Hepatocyte (in vitro differentiated cells): ENCODE data around the gene SPRYD7.

Experiments used
- EZH2 ChIP-seq: fragments of 200-600 bp; sonication (generic); IDR thresholded peaks from 2 replicates; pipeline ENCODE4 v1.6.1; 2016; ENCODE audit warnings: antibody characterized with exemption, mild to moderate bottlenecking, borderline replicate concordance
- EZH2phosphoT487 ChIP-seq: fragments of 200-600 bp; sonication (generic); IDR thresholded peaks from one replicate; pipeline ENCODE4 v1.6.1; 2018; ENCODE audit warnings: antibody characterized with exemption, mild to moderate bottlenecking, low read depth, moderate library complexity; ENCODE audit not compliant: unreplicated experiment, severe bottlenecking
- TF ChIP-seq, protein P1 (sequence below): fragments of 200-600 bp; sonication (generic); IDR thresholded peaks from 2 replicates; pipeline ENCODE4 v1.5.1; 2016; ENCODE audit warnings: antibody characterized with exemption, mild to moderate bottlenecking; ENCODE audit not compliant: poor library complexity

DNA sequence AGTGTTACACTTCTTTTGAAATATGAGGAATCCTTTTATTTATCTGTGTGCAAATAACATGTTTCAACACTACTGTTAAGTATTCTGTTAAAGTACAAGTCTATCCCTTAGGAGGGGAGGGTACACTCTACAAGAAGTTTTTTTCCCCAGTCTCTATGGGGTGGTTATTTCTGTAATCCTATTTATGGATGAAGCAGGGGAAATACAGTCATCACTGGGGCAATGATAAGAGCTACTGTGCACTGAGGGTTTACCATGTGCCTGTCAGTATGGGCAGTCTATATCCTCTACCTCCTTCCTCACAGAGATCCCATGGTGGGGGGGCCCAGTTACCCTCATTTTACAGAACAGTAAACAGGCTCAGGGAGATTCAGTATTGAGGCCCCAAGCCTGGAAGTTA lies 44.1 kb upstream of the SPRYD7 start:
- TF ChIP-seq, protein P1, sequence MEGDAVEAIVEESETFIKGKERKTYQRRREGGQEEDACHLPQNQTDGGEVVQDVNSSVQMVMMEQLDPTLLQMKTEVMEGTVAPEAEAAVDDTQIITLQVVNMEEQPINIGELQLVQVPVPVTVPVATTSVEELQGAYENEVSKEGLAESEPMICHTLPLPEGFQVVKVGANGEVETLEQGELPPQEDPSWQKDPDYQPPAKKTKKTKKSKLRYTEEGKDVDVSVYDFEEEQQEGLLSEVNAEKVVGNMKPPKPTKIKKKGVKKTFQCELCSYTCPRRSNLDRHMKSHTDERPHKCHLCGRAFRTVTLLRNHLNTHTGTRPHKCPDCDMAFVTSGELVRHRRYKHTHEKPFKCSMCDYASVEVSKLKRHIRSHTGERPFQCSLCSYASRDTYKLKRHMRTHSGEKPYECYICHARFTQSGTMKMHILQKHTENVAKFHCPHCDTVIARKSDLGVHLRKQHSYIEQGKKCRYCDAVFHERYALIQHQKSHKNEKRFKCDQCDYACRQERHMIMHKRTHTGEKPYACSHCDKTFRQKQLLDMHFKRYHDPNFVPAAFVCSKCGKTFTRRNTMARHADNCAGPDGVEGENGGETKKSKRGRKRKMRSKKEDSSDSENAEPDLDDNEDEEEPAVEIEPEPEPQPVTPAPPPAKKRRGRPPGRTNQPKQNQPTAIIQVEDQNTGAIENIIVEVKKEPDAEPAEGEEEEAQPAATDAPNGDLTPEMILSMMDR = no peak
- no peak for TF ChIP-seq EZH2
- no peak for TF ChIP-seq EZH2phosphoT487
